GM10847 (cell line): ENCODE data around the gene C6orf58.

Experiments
- POLR2A ChIP-seq: IDR thresholded peaks from 2 replicates; pipeline ENCODE4 v1.6.1; 2011; ENCODE audit not compliant: insufficient read length; ENCODE audit errors: extremely low read depth

C6orf58 gene

DNA sequence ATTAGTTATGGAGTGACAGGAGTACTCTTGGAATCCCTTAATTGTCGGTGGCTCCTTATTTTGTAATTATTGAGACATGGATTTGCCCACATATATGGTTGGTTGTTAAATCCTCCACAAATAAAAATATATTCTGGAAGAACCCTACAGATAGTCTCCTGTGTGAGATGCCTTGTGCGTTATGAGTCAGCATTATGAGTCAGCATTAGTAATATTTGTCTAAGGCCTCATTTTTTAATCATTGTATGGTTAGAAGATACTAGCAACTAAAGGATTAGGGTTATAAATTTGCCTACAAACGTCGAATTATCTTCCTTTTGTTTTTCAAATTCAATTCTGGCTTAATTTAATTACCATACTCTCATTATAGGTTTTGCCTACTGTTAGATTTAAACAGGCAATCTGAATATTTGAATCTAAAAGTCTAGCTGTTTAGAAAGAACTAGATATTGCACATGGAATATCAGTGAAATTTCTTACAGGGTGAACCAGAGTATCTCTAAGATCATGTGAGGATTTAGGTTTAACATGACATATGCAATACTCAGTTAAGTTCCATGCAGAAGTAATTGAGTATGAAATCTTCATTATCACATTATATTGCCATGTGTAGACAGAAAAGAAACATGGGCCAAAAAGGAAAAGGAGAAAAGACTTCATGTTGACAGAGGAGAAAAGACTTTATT lies 5.9 kb downstream of the C6orf58 start:
- no peak for TF ChIP-seq POLR2A

DNA sequence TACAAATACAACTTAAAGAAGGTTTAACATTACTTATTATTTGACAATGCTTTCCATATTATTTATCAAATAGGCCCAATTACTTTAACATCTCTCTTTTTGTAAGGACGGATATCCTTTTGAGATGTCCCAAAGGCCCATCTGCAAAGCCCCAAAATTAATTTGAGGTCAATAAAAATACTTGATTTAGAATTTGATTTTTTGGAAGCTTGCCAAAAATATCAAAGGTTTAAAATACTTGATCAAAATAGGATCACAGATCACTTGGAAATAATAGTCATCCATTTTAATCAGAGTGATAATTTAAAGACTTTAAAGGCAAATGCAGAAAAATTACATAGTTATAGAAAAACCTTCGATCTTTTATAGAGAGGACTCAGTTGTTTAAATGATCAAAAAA lies 8.1 kb downstream of the C6orf58 start:
- no peak for TF ChIP-seq POLR2A

GRCh38 chr6:127586372-127586771 lies 9.4 kb downstream of the C6orf58 start:
- no peak for TF ChIP-seq POLR2A

GRCh38 chr6:127587875-127588274 lies 10.9 kb downstream of the C6orf58 start:
- TF ChIP-seq POLR2A, result no peak

DNA sequence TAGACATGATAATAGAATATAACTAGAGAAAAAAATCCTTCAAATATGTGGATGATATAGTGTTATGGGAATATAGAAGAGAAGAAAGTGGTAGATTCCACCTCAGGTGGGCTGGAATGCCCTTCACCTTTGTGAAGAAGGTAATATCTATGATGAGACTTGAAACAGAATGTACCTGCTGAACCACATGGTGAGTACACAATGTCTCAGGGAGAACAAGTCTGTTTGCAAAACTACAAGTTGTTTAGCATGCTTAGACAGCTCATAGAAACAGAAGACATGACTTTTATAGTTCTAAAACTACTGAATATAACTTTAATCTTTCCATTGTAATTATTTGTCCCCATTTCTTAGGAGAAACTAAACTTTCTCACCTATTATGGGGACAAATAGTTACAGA lies 12.2 kb downstream of the C6orf58 start:
- no peak for TF ChIP-seq POLR2A

DNA sequence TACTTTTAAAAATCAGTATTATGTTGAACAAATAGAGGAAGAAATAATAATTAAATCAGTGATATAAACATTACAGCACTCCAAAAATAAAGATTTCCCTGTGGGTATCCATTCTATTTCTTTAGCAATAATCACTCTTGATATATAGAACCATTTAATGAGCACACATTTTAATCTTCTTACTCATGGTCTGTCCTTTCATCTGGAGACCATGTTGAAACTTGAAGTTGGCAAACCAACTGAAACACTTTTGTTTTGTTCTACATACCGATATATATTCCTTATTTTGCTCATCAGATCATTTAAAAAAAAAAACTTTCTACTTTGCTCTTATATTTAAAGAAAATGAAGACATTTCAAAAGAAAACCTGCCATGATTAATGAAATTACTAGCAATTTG lies 13.4 kb downstream of the C6orf58 start:
- TF ChIP-seq POLR2A, result no peak

- no peak for TF ChIP-seq POLR2A
These were observed 16.0 kb downstream of the C6orf58 start for GRCh38 chr6:127592964-127593363.

DNA sequence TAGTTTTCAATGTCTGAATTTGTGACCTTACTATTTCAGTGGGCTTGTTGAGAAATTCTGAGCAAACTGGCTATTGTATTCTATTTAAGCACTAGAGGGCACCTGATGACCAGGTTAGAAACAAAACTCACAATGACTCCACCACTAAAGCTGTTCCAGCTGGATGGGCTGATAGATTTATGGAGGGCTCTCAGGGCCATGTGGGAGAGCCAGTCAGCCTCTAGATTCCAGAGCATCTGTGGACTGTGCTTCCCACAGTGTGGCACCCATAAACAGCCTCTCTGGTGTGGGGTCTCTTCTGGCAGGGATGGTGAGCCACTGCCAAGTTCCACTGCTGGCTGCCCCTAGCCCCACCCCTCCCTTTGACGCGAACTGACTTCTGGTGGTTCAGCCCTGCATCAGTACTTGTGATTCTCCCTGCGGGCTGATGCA lies 29.2 kb downstream of the C6orf58 start:
- TF ChIP-seq POLR2A, result no peak

- TF ChIP-seq POLR2A, result no peak
These were observed 31.7 kb downstream of the C6orf58 start for GRCh38 chr6:127608554-127609270.

- no peak for TF ChIP-seq POLR2A
These were observed 41.8 kb downstream of the C6orf58 start for GRCh38 chr6:127618729-127619128.

GRCh38 chr6:127630800-127631199 lies 53.8 kb downstream of the C6orf58 start:
- TF ChIP-seq POLR2A, result no peak

DNA sequence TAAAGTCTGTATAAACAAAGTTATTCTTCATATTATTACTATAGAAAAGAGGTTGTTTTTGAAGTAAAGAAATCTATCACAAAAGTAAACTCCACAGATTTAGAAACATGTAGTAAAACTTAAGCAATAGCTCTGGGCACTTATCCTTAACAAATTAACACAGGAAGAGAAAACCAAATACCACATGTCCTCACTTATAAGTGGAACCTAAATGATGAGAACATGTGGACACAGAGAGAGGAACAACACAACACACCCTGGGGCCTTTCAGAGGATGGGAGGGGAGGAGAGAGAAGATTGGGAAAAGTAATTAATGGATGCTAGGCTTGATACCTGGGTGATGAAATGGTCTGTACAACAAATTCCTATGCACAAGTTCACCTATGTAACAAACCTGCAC lies 57.2 kb downstream of the C6orf58 start:
- TF ChIP-seq POLR2A, result no peak

DNA sequence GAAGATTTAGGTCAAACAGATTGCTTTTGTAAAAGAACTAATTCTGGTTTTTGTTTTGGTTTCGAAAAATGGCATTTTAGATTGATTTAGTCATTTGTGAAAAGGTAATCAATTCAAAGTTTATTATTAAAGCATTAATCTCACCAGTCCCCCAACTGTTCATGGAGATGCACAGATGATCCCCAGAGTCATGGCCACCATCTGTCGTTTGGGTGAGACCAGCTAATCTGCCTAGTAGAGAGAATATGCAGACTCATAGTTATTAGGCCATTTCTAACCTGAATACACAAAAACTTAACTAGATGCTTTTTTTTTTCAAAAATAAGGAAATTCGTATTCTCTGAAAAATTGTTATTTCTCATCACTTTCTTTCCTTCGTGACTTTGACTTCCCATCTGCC lies 58.1 kb downstream of the C6orf58 start:
- TF ChIP-seq POLR2A, result no peak

DNA sequence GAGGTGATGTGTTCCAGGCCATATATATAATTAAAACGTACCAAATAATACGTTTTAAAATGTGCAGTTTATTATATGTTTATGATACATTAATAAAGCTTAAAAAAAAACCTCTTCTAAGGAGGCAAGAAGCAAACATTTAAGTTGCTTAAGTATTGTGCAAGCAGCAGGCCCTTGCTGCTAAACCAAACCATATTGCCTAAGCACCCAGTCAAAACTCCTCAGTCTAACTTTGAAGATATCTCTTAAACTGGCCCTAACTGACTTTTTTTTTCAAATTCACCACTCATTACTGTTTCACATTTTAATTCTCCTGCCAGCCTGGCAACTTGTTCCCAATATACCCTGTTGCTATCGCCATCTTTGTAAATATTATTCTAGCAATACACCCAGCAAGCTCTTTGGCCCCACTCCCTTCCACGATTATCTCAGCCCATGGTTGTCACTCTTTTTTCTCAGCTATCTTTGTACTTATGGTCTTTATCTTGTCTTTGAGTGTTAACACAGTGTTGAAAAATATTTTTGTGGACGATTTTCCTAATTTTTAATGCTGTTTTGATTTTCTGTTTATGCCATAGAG lies 60.9 kb downstream of the C6orf58 start:
- no peak for TF ChIP-seq POLR2A
